GM12873 (cell line): ENCODE measurements around the gene RFWD3.

Experiments
- CTCF ChIP-seq: IDR thresholded peaks from 2 replicates; pipeline ENCODE4 v1.5.1; 2012; ENCODE audit warnings: low read depth, mild to moderate bottlenecking, moderate library complexity, low read length, control low read depth; ENCODE audit not compliant: insufficient read depth; ENCODE audit errors: missing control alignments

RFWD3 gene

GRCh38 chr16:74603848-74604247 lies 62.8 kb downstream of the RFWD3 start:
- TF ChIP-seq CTCF, result no peak

GRCh38 chr16:74601126-74601871 lies 65.4 kb downstream of the RFWD3 start:
- no peak for TF ChIP-seq CTCF

GRCh38 chr16:74596586-74596985 lies 70.1 kb downstream of the RFWD3 start:
- TF ChIP-seq CTCF, result no peak

- TF ChIP-seq CTCF, result no peak
Measured at GRCh38 chr16:74592847-74593246, 73.8 kb downstream of the RFWD3 start.

- TF ChIP-seq CTCF, result no peak
Measured at GRCh38 chr16:74591876-74592650, 74.6 kb downstream of the RFWD3 start.

GRCh38 chr16:74586948-74587347 lies 79.7 kb downstream of the RFWD3 start:
- no peak for TF ChIP-seq CTCF

- TF ChIP-seq CTCF, result no peak
Measured at GRCh38 chr16:74585846-74586443, 80.7 kb downstream of the RFWD3 start.
